Measurements from ENCODE around the gene KIF3B. TPM values are rescaled to one million over a fixed set of nuclear protein-coding genes. Genes with fewer than 3 reads are reported as not detected.

Gene KIF3B
- total RNA-seq, 1 experiment from 2014 or later = 31.5 TPM

DNA sequence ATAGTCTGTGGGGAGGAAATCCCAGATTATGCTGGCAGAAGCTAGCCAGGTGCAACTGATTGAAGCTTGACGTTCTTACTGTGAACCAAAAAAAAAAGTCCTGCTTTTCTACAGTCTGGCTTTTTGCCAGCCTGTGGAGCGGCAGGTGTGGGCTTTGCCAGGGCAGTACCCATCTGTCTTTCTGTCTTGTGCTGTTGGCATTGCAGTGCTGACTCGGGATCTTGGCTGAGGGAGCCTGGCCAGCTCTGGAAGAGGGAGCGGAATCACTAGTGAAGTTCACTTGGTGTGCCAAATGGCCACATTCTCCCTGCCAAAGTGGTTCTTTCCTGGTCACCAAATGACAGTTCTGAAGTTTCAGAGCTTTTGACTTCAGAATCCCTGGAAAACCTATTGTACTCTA is 5.0 kb downstream of the KIF3B start:
- no peaks in the 10 kb centered on the region; the same call in 1 of the 2 replicates for H4K20me1 ChIP-seq (ENCODE audit: insufficient read depth)
- BruUV-seq (replicated peaks) = no TSS peak
- peaks cover 3 to 18% of the 10 kb centered on the region in 2 experiments for H3K4me1 ChIP-seq (ENCODE audit: control insufficient read depth in 1 of 2, insufficient read depth in 2 of 2, low read length in 2 of 2)
- ChIA-PET RAD21 (ENCODE audit: low non-redundant PET in 1 of 2, low total read pairs in 2 of 2, uncharacterized antibody in 2 of 2, unreplicated experiment in 2 of 2) (no interaction called here), POLR2A (no interaction called here), CTCF (no interaction called here)
- ATAC-seq (no peak), DNase-seq (ENCODE audit: low read depth, low spot score) (no peak)
- intact Hi-C loops (cut with micrococcal nuclease) = no loop called here
- H3K4me3 ChIP-seq (replicated peaks in 1 of 2; ENCODE audit: low read depth in 1 of 2, low read length in 2 of 2) = no peak overlapping the region
- H3K9me2 ChIP-seq (ENCODE audit: insufficient read depth) = no peaks in the 10 kb centered on the region
- no peak for TF ChIP-seq YY1 (IDR thresholded peaks at IDR 0.05; ENCODE audit: extremely low read depth, insufficient replicate concordance, low read depth, low read length)
- no peak for TF ChIP-seq EZH2 (IDR thresholded peaks at IDR 0.05)
- TF ChIP-seq, protein P1, sequence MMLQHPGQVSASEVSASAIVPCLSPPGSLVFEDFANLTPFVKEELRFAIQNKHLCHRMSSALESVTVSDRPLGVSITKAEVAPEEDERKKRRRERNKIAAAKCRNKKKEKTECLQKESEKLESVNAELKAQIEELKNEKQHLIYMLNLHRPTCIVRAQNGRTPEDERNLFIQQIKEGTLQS (IDR thresholded peaks at IDR 0.05) = no peak
- TF ChIP-seq CEBPB (IDR thresholded peaks at IDR 0.05; ENCODE audit: low read depth) = no peak
- TF ChIP-seq, protein P2, sequence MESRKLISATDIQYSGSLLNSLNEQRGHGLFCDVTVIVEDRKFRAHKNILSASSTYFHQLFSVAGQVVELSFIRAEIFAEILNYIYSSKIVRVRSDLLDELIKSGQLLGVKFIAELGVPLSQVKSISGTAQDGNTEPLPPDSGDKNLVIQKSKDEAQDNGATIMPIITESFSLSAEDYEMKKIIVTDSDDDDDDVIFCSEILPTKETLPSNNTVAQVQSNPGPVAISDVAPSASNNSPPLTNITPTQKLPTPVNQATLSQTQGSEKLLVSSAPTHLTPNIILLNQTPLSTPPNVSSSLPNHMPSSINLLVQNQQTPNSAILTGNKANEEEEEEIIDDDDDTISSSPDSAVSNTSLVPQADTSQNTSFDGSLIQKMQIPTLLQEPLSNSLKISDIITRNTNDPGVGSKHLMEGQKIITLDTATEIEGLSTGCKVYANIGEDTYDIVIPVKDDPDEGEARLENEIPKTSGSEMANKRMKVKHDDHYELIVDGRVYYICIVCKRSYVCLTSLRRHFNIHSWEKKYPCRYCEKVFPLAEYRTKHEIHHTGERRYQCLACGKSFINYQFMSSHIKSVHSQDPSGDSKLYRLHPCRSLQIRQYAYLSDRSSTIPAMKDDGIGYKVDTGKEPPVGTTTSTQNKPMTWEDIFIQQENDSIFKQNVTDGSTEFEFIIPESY (IDR thresholded peaks at IDR 0.05; ENCODE audit: extremely low read depth, insufficient replicate concordance, low read length) = no peak
- no peak for TF ChIP-seq TCF7L2 (IDR thresholded peaks at IDR 0.05; ENCODE audit: borderline replicate concordance, extremely low read depth, insufficient read depth, insufficient read length)
- TF ChIP-seq EZH2phosphoT487 (IDR thresholded peaks at IDR 0.05; ENCODE audit: borderline replicate concordance) = no peak
- no peak for TF ChIP-seq JUND (IDR thresholded peaks at IDR 0.05)
- TF ChIP-seq CBX3 (IDR thresholded peaks at IDR 0.05; ENCODE audit: low read depth) = no peak
- TF ChIP-seq, protein P3, sequence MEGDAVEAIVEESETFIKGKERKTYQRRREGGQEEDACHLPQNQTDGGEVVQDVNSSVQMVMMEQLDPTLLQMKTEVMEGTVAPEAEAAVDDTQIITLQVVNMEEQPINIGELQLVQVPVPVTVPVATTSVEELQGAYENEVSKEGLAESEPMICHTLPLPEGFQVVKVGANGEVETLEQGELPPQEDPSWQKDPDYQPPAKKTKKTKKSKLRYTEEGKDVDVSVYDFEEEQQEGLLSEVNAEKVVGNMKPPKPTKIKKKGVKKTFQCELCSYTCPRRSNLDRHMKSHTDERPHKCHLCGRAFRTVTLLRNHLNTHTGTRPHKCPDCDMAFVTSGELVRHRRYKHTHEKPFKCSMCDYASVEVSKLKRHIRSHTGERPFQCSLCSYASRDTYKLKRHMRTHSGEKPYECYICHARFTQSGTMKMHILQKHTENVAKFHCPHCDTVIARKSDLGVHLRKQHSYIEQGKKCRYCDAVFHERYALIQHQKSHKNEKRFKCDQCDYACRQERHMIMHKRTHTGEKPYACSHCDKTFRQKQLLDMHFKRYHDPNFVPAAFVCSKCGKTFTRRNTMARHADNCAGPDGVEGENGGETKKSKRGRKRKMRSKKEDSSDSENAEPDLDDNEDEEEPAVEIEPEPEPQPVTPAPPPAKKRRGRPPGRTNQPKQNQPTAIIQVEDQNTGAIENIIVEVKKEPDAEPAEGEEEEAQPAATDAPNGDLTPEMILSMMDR (IDR thresholded peaks at IDR 0.05 in 2 of 3, conservative IDR thresholded peaks at IDR 0.05 in 1 of 3; ENCODE audit: borderline replicate concordance in 1 of 3, insufficient read depth in 1 of 3, low read depth in 2 of 3, low read length in 2 of 3) = no peak
- no peak overlapping the region for H3K27ac ChIP-seq (ENCODE audit: low read depth, low read length)
- H3K9me3 ChIP-seq (ENCODE audit: control insufficient read depth in 1 of 2, insufficient read depth in 1 of 2, low read depth in 1 of 2, low read length in 2 of 2) = no peaks in the 10 kb centered on the region
- H3K79me2 ChIP-seq (ENCODE audit: insufficient read depth, low read length) = peaks cover 36% of the 10 kb centered on the region
- peaks cover 1 to 2% of the 10 kb centered on the region in 2 experiments; a peak in 1 of 4 replicates for H3K36me3 ChIP-seq (ENCODE audit: control insufficient read depth in 1 of 2, insufficient read depth in 2 of 2, low read length in 2 of 2)
- no peak overlapping the region for H3K4me2 ChIP-seq (ENCODE audit: low read length)
- H2AFZ ChIP-seq (ENCODE audit: low read depth, low read length, poor library complexity, severe bottlenecking) = no peak overlapping the region
- H3K9ac ChIP-seq (ENCODE audit: low read length) = no peak overlapping the region
- no peaks in the 10 kb centered on the region for H3K27me3 ChIP-seq (ENCODE audit: insufficient read depth, low read length)

Measured in HCT116 (cell line).